ENCODE results near the gene NUF2.
"Not testable (repeated sequence)": the region's sequence is repeated elsewhere in the genome, so short reads cannot be mapped to it uniquely, and the experiment has no call there.

Gene NUF2

GRCh38 chr1:163337631-163338030 lies 15.9 kb downstream of the NUF2 start:
- no peak for DNase-seq

- DNase-seq: no peak
Observed at GRCh38 chr1:163346326-163346870, 24.6 kb downstream of the NUF2 start.

- DNase-seq: no peak
Observed at GRCh38 chr1:163347106-163347505, 25.4 kb downstream of the NUF2 start.

- DNase-seq: no peak
Observed at GRCh38 chr1:163351912-163352311, 30.2 kb downstream of the NUF2 start.

- DNase-seq: no peak
Observed at GRCh38 chr1:163357378-163357777, 35.6 kb downstream of the NUF2 start.

- DNase-seq: not testable (repeated sequence)
Observed at GRCh38 chr1:163358172-163358571, 36.4 kb downstream of the NUF2 start.

- no peak for DNase-seq
Observed at GRCh38 chr1:163361123-163361934, 39.6 kb downstream of the NUF2 start.

- DNase-seq: no peak
Observed at GRCh38 chr1:163365186-163365585, 43.4 kb downstream of the NUF2 start.

GRCh38 chr1:163366555-163366954 lies 44.8 kb downstream of the NUF2 start:
- no peak for DNase-seq

GRCh38 chr1:163367721-163368120 lies 46.0 kb downstream of the NUF2 start:
- no peak for DNase-seq

- no peak for DNase-seq
Observed at GRCh38 chr1:163372576-163372975, 50.8 kb downstream of the NUF2 start.

GRCh38 chr1:163378554-163378953 lies 56.8 kb downstream of the NUF2 start:
- DNase-seq: no peak

GRCh38 chr1:163379801-163380200 lies 58.0 kb downstream of the NUF2 start:
- DNase-seq: no peak

GRCh38 chr1:163381487-163382184 lies 59.9 kb downstream of the NUF2 start:
- DNase-seq: no peak

- DNase-seq: no peak
Observed at GRCh38 chr1:163382395-163382794, 60.6 kb downstream of the NUF2 start.

GRCh38 chr1:163387146-163387545 lies 65.4 kb downstream of the NUF2 start:
- DNase-seq: no peak

- DNase-seq: no peak
Observed at GRCh38 chr1:163388970-163389369, 67.2 kb downstream of the NUF2 start.

- no peak for DNase-seq
Observed at GRCh38 chr1:163395790-163396189, 74.0 kb downstream of the NUF2 start.

GRCh38 chr1:163397451-163398200 lies 75.9 kb downstream of the NUF2 start:
- no peak for DNase-seq

GRCh38 chr1:163399001-163399400 lies 77.2 kb downstream of the NUF2 start:
- DNase-seq: no peak

GRCh38 chr1:163399976-163400601 lies 78.3 kb downstream of the NUF2 start:
- DNase-seq: no peak

GRCh38 chr1:163401211-163401610 lies 79.5 kb downstream of the NUF2 start:
- DNase-seq: no peak
